ENCODE results near the gene STRA6.
A peak's percentile ranks its signal among the peaks of the same experiment; 100 is the strongest.
"Not testable (repeated sequence)": the region's sequence is repeated elsewhere in the genome, so short reads cannot be mapped to it uniquely, and the experiment has no call there.

Gene STRA6

GRCh38 chr15:74162195-74162536 lies 40.4 kb downstream of the STRA6 start:
- DNase-seq (ENCODE audit: low spot score): not testable (repeated sequence)

DNA sequence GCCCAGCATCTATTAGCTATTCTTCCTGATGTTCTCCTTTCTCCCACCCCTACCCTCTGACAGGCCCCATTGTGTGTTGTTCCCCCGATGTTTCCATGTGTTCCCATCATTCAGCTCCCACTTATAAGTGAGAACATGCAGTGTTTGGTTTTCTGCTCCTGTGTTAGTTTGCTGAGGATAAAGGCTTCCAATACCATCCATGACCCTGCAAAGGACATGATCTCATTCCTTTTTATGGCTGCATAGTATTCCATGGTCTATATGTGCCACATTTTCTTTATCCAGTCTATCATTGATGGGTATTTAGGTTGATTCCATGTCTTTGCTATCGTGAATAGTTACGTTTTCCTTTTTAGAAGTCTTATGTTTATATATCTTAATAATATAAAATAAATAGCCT lies 42.2 kb downstream of the STRA6 start:
- not testable (repeated sequence) for DNase-seq (ENCODE audit: low spot score)

GRCh38 chr15:74159773-74160172 lies 42.8 kb downstream of the STRA6 start:
- no peak for DNase-seq (ENCODE audit: low spot score)

- DNase-seq (ENCODE audit: low spot score): no peak
Observed at GRCh38 chr15:74158855-74159650, 43.5 kb downstream of the STRA6 start.

DNA sequence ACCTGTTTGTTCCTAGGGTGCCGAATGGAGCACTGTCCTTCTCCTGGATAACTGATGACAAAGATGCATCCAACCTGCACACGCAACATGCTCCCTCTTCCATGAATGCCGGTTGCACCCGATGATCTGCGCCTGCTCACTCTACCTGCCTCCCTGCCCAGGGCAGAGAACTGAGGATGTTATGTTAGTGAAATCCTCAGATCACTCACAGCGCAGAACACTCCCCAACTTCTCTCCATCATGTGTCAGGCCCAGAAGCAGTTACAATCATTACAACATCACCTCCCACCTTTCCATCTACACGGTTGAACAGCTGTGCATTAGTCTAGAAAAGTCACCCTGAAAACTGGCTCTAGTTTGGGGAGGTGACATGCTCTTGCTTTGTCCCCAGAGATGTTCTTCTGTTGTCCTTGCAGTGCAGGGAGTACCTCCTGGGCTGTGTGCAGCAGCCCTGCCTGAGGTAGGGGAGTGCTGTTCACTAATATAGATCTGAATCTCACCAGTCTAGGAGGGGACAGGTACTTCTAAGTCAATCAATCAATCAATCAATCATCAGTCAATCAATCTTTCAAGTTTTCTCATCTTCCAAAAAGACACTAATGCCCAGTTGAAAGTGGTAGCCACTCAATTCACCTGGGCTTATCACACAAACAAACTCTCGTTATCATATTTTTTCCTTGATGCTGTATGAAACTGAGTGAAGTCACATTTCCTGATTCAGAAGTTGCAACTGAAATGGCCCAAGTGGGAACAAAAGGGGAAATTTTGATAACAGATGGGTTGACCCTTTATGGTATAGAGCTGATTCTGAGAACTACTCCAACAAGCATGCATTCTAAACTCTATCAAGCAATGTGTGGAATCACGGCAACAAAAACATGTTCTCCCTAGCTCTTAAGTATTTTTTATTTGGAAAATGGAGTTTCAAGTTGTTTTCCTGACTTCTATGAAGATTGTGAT lies 44.4 kb downstream of the STRA6 start:
- no peak for DNase-seq (ENCODE audit: low spot score)

DNA sequence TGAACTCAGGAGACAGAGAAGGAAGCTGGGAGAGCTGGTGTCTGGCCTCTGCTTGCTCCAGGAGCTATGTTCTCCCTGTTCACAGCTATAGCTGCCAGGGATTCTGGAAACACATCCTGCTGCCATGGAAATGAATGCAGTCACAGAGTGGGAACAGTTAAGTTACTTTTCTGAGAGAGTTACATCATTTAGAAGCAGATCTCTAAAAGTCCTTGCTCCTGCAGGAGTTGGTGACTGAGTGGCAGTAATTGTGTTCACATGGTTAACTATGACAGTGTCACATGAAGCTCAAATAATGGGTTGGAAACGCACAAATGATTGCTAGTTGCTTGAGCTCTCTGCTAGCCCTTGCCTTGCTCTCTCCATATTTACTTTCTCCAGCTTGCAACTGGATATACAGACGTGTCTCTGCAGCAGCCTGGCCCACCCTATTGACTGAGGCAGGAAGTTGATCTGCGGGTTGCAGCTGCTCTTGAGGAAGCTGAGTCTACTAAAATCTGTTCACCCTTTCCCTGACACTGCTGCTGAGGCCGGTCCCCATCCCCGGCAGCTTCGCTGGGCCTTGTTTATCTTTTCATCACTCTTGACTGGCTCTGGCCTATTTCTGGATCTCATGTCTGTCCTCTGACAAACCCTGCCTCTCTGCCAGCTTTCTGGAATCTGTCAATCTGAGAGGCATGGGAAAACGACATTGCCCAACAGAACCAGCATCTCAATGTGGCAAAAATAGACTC lies 45.7 kb downstream of the STRA6 start:
- DNase-seq (ENCODE audit: low spot score): no peak

DNA sequence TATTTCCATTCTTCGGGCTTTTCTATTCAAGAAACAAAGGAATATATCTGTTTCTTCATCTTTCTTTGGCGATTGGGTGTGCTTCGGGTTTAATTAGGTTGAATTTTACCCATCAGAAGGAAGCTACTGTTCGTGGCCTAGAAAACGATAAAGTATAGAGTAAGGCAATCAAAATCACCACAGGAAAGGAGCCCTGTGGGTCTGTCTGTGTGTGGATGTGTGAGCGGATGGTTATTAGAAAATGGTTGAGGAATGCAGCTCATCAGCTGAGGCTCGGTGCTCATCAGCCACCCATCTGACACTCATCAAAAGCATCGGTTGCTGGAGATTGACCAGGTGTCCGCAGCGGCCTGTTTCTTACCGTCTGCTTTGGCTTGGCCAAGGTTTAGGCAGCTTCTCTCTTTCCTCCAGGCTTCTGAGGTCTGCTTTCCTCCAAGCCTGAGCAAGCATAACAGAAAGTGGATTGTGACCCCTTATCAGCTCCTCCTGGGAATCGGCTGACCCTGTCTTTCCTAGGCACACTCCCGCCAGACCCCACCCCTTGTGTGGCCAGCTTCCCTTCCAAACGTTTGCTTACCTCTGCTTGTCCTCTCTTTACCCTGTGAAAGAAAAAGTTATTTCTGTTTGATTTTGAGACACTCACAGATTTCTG lies 46.7 kb downstream of the STRA6 start:
- no peak for DNase-seq (ENCODE audit: low spot score)

DNA sequence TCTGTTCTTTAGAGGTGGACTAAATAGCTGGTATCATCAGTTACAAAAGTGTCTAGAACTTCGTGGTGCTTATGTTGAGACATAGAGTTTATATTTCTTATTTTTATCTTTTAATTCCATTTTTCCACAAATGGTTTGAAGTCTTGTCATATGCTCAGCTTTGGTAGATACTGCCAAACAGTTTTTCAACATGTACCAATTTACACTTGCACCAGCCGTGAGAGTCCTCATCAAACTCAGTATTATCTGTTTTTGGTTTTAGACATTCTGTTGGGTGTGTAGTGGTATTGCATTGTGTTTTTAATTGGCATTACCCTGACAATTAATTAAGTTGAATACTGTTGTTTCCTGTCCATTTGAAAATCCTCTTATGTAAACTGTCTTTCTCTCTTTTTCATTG lies 55.5 kb downstream of the STRA6 start:
- DNase-seq (ENCODE audit: low spot score): no peak

- DNase-seq (ENCODE audit: low spot score): no peak
Observed at GRCh38 chr15:74146277-74146800, 56.2 kb downstream of the STRA6 start.

DNA sequence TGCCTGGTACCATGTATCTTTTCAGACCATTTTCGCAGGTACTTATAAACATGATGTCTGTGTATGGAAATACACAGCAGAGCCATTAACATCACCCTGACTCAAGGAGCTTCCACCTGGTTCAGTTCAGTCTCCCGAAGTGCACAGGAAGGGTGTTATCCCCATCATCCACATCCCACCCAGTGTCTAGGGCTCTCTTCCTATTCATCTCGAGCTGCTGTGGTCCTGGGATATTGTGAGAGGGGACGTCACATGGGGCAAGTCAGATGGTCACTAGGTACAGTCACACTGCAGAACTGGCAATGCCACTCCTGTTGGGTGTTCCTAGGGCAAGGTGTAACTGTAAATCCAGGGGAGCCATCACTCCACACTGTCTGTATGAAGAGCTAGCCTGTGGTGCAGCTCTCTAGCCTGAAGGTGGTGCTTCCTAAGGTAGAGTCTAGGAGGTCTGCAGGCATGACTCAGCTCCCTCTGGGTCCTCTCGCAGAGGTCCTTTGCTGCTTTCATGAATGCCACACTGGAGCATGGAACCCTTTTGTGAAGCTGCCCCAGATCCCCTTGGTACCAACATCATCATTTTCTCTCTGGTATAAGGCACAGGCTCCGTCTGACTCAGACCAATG lies 58.3 kb downstream of the STRA6 start:
- DNase-seq (ENCODE audit: low spot score): no peak

- DNase-seq (ENCODE audit: low spot score): no peak
Observed at GRCh38 chr15:74141591-74141990, 61.0 kb downstream of the STRA6 start.

DNA sequence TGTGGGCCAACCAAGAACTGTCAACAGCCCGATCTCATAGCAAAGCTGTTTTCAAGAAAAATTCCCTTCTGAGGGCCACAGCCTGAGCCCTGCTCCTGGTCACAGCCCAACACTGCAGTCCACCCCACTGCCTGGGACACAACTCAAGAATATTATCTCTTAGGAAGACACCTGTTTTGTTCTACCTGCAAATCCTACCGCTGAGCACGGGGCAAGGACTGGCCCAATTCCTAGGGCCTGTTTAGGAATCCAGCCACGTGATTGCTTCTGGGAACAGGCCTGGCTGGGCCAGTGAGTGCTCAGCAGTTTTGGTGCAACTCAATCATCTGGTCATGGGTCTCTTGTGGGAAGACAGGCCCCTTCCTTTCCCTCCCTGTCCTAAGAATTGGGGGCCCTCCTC lies 63.9 kb downstream of the STRA6 start:
- DNase-seq (ENCODE audit: low spot score): no peak

GRCh38 chr15:74137537-74137894 lies 65.1 kb downstream of the STRA6 start:
- no peak for DNase-seq (ENCODE audit: low spot score)

DNA sequence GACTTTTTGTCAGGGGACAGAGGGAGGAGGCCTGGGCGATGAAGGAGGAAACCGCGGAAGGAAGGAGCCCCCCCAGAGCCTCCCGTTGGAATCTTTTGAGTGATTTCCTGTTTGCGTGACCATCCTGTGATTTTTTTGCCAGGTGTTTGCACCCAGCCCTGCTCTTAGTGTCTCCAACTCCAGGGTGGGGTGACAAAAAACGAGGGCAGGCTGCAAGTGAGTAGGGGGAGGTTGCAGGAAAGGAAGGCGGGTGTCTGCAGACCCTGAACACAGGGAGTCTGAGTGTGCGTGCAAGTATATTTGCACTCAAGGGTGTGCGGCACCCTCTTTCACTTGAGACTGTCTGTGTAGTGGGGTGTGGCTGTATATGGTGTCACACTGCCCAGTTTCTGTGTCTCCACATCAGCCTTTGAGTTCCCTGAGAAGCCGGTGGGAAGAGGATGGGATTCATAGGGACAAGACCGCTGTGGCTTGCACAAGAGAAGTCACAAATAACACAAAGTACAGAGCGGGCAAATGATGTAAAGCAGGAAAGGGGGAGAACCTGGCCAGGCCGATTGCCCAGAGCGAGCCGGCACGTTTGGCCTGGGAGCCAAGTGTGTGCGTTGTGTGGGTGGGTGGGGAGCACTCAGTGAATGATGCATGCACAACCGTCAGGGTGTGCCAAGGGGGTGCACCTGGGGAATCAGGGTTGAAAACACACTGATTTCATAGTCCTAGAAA lies 65.6 kb downstream of the STRA6 start:
- no peak for DNase-seq (ENCODE audit: low spot score)

DNA sequence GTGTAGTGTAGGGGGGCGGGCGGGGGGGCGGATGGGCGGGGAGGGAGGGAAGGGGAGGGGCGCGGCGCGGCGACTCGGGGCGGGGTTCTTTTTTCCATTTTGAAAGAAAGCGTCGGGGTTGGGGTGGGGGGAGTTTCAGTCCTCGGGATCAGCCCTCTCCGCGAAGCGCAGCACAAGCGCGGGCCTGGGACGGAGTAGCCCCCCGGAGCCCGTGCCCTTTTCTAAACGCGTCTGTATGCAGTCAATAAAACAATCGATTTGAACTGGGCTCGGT lies 66.1 kb downstream of the STRA6 start:
- DNase-seq (ENCODE audit: low spot score): no peak

GRCh38 chr15:74135041-74135565 lies 67.5 kb downstream of the STRA6 start:
- no peak for DNase-seq (ENCODE audit: low spot score)

GRCh38 chr15:74134387-74135027 lies 68.1 kb downstream of the STRA6 start:
- DNase-seq (ENCODE audit: low spot score): peak; percentile 71

DNA sequence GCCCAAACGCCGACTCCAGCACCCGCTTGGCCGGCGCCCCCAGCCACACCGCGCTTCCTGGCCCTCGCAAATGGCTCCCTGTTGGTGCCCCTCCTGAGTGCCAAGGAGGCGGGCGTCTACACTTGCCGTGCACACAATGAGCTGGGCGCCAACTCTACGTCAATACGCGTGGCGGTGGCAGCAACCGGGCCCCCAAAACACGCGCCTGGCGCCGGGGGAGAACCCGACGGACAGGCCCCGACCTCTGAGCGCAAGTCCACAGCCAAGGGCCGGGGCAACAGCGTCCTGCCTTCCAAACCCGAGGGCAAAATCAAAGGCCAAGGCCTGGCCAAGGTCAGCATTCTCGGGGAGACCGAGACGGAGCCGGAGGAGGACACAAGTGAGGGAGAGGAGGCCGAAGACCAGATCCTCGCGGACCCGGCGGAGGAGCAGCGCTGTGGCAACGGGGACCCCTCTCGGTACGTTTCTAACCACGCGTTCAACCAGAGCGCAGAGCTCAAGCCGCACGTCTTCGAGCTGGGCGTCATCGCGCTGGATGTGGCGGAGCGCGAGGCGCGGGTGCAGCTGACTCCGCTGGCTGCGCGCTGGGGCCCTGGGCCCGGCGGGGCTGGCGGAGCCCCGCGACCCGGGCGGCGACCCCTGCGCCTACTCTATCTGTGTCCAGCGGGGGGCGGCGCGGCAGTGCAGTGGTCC lies 68.7 kb downstream of the STRA6 start:
- no peak for DNase-seq (ENCODE audit: low spot score)
